ENCODE data around the gene ACSL6. TPM values are rescaled to one million over a fixed set of nuclear protein-coding genes. Genes with fewer than 3 reads are reported as not detected.
A peak's percentile ranks its signal among the peaks of the same experiment; 100 is the strongest.

Gene ACSL6
- polyA plus RNA-seq, 1 experiment = not detected

GRCh38 chr5:132009706-132010405 lies 1.6 kb downstream of the ACSL6 start:
- TF ChIP-seq CTCF (IDR thresholded peaks at IDR 0.05; ENCODE audit: insufficient read depth, low read depth, low read length) = no peak
- Histone ChIP-seq H3K27me3 (ENCODE audit: control insufficient read depth, insufficient read depth, low read length) (peaks cover 32% of the 10 kb centered on the region), H3K36me3 (ENCODE audit: control insufficient read depth, insufficient read depth, low read length) (no peaks in the 10 kb centered on the region), H3K4me3 (ENCODE audit: low read depth, low read length) (no peak overlapping the region)
- ChIA-PET POLR2A (no interaction called here), CTCF (interaction anchor here (0.7 to 9.0 kb wide), 3 partner anchors 199 to 589 kb away, joined by 3 to 199 read pairs (median 4); no protein-coding TSS in a partner anchor)
- DNase-seq (ENCODE audit: low read depth) = no peak

GRCh38 chr5:132008961-132009680 lies 2.3 kb downstream of the ACSL6 start:
- ChIA-PET POLR2A (no interaction called here), CTCF (interaction anchor here (0.5 to 9.0 kb wide), 11 partner anchors 10 to 588 kb away, joined by 3 to 199 read pairs (median 6); no protein-coding TSS in a partner anchor)
- H3K36me3 ChIP-seq (ENCODE audit: control insufficient read depth, insufficient read depth, low read length) = no peaks in the 10 kb centered on the region
- TF ChIP-seq CTCF (IDR thresholded peaks at IDR 0.05; ENCODE audit: insufficient read depth, low read depth, low read length) = no peak
- no peak for DNase-seq (ENCODE audit: low read depth)
- no peak overlapping the region for H3K4me3 ChIP-seq (ENCODE audit: low read depth, low read length)
- peaks cover 30% of the 10 kb centered on the region for H3K27me3 ChIP-seq (ENCODE audit: control insufficient read depth, insufficient read depth, low read length)

- H3K4me3 ChIP-seq (ENCODE audit: low read depth, low read length) = no peak overlapping the region
- ChIA-PET CTCF (interaction anchor here (0.7 to 9.0 kb wide), 26 partner anchors 9 to 584 kb away, joined by 3 to 199 read pairs (median 4); no protein-coding TSS in a partner anchor), POLR2A (no interaction called here)
- no peak for TF ChIP-seq CTCF (IDR thresholded peaks at IDR 0.05; ENCODE audit: insufficient read depth, low read depth, low read length)
- H3K27me3 ChIP-seq (ENCODE audit: control insufficient read depth, insufficient read depth, low read length) = peaks cover 29% of the 10 kb centered on the region
- no peak for DNase-seq (ENCODE audit: low read depth)
- H3K36me3 ChIP-seq (ENCODE audit: control insufficient read depth, insufficient read depth, low read length) = no peaks in the 10 kb centered on the region
Observed at GRCh38 chr5:132008163-132008473, 3.3 kb downstream of the ACSL6 start.

GRCh38 chr5:132007399-132008162 lies 3.9 kb downstream of the ACSL6 start:
- Histone ChIP-seq H3K4me3 (ENCODE audit: low read depth, low read length) (no peak overlapping the region), H3K36me3 (ENCODE audit: control insufficient read depth, insufficient read depth, low read length) (no peaks in the 10 kb centered on the region), H3K27me3 (ENCODE audit: control insufficient read depth, insufficient read depth, low read length) (peaks cover 29% of the 10 kb centered on the region)
- DNase-seq (ENCODE audit: low read depth) = no peak
- TF ChIP-seq CTCF (IDR thresholded peaks at IDR 0.05; ENCODE audit: insufficient read depth, low read depth, low read length) = peak; percentile 70
- ChIA-PET POLR2A (no interaction called here), CTCF (interaction anchor here (0.7 to 9.0 kb wide), 27 partner anchors 9 to 583 kb away, joined by 3 to 199 read pairs (median 4); no protein-coding TSS in a partner anchor)

Measured in BJ (cell line).